Measurements from ENCODE around the gene HSD11B1.

DNA sequence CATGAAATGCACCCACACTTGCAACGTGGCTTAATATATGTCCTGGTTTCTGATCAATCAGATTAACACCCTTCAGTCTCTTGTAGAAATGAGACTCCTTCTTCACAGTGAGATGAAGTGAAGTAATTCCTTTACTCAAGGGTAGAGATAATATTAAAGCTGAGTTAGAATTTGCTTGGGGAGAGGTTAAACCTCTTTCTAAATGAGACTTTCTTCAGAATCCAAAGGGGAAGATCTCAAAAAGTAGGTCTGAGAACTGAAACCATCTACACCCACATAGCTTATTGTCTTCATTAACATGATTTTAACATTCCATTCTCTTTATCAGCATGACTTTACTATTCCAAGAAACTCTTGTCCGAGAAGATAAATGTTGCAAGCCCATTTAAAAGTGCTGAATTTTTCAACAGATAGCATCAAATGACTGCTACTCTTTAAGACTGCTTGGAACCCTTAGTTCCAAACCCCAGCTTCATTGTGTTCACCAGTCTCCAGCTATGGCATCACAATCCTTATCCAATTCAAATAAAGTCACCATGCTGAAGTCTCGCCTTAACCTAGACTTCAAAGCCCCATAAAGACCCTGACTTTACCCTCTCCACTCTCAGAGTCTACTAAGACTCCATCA, 32.0 kb downstream of the HSD11B1 start:
- TF ChIP-seq, protein P1, sequence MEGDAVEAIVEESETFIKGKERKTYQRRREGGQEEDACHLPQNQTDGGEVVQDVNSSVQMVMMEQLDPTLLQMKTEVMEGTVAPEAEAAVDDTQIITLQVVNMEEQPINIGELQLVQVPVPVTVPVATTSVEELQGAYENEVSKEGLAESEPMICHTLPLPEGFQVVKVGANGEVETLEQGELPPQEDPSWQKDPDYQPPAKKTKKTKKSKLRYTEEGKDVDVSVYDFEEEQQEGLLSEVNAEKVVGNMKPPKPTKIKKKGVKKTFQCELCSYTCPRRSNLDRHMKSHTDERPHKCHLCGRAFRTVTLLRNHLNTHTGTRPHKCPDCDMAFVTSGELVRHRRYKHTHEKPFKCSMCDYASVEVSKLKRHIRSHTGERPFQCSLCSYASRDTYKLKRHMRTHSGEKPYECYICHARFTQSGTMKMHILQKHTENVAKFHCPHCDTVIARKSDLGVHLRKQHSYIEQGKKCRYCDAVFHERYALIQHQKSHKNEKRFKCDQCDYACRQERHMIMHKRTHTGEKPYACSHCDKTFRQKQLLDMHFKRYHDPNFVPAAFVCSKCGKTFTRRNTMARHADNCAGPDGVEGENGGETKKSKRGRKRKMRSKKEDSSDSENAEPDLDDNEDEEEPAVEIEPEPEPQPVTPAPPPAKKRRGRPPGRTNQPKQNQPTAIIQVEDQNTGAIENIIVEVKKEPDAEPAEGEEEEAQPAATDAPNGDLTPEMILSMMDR (IDR thresholded peaks at IDR 0.05; ENCODE audit: insufficient read depth, low read length, poor library complexity, severe bottlenecking): no peak
- TF ChIP-seq EZH2phosphoT487 (conservative IDR thresholded peaks at IDR 0.05; ENCODE audit: low read length): no peak

Data from SU-DHL-6 (cell line).